GM19193 (cell line): ENCODE data around the gene FBXL7.

Experiments
- POLR2A ChIP-seq: IDR thresholded peaks from 4 replicates; pipeline ENCODE4 v1.6.1; 2011; ENCODE audit not compliant: insufficient read depth, insufficient read length; ENCODE audit errors: extremely low read depth

FBXL7 gene

GRCh38 chr5:15704397-15704947, 204.5 kb downstream of the FBXL7 start:
- no peak for TF ChIP-seq POLR2A

- TF ChIP-seq POLR2A = no peak
These were observed 207.7 kb downstream of the FBXL7 start for GRCh38 chr5:15707631-15708030.

DNA sequence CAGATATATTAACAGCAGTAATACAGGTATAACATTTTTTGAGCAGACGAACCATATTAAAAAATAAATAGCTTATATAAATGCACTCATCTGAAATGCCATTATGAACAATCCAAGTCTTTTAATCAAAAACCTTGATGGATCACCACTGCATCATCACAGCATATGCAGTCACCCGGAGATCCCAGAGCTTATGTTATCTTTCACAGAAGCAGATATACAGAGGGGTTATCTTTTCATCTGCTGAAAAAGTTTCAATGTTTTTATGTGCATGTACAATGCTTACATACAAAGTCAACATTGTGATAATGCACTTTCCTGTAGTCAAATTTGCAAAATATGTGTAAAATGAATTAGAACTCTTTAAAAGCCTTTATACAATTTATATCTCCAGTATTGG, 211.9 kb downstream of the FBXL7 start:
- TF ChIP-seq POLR2A = no peak

- TF ChIP-seq POLR2A = no peak
These were observed 215.6 kb downstream of the FBXL7 start for GRCh38 chr5:15715535-15715934.

DNA sequence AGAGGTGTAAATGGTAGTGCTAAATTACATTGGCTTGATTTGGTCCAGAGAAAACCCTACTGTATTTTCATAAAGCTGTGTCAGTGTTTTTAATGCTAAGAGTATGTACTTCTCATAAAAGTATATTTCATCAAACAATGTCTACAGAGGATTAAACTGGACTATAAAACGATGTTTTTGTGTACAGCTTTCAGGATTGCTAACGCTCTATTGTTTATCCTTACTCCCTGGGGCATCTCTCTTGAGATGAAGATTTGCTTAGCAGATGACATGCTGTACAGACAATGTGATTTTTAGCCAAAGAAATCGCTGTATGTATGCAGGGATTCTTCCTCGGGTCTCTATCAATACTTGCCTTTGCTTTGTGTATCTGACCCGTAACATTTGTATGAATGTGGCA, 216.0 kb downstream of the FBXL7 start:
- no peak for TF ChIP-seq POLR2A

GRCh38 chr5:15717001-15717400, 217.0 kb downstream of the FBXL7 start:
- no peak for TF ChIP-seq POLR2A

DNA sequence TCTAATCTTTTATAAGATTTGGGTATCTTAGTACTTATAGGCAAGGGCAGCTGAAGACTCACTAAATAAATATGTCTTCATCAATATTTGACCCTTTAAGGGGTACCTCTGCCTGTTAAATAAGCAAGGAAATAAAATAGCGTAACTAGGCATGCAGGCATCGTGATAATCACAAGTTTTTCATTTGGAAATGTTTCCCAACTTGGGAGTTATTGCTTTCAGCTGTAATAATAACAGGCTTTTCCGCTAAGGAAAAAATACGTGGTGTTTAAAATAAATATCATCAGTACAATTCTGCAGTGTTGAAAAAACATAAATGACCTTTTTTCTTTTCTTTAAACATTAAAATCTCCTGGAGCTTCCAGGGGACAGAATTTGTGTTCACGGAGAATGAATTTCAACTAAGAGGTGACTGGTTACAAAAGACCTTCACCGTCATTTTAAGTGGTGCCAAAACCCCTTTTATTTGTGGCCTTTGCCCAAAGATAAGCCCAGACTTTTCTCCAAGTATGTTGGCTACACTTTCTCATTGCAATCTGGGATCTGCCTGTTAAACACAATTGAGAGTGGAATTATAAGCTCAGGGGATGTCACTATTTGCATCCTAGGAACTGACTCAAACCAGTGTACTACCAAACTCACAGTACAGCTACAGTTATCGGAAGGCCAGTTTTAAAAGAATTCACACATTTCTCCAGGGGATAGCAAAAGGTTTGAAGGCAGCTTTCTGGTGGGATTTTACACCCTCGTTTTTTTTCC, 218.6 kb downstream of the FBXL7 start:
- no peak for TF ChIP-seq POLR2A

DNA sequence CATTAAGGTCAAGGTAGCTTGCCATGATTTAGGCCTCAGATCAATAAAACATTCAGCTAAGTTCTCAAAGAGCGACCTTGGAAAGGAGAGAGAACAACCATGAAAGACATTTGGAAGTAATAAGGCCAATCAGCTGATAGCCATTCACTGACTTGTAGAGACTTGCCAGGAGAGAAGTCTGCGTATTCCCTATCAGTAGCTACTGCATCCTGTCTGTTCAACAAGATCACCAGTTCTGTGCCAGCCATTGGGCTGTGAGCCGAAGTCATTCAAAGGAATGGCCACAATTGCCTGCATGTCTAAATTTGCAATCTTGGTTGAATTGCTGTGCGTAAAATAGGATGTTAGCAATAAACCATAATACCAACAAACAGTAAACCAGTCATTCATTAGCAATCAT, 219.8 kb downstream of the FBXL7 start:
- no peak for TF ChIP-seq POLR2A

- TF ChIP-seq POLR2A = no peak
These were observed 220.5 kb downstream of the FBXL7 start for GRCh38 chr5:15720515-15720914.

DNA sequence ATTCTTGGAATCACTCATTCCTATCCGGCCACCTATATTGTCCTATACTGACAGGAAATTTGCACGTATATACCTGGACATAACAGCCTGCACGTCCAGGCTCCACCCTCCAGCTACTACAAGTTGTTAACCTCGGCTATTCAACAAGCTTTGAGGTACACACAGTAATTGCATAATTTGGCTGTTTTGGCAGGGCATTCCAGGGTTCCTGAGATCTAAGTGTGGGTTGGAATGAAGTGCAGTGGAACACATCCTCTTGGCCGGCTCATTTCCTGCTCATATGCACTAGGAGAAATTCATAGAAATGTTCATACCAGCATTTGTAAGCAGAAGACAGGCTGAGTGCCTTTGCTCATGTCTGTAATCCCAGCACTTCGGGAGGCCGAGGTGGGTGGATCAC, 222.3 kb downstream of the FBXL7 start:
- no peak for TF ChIP-seq POLR2A

DNA sequence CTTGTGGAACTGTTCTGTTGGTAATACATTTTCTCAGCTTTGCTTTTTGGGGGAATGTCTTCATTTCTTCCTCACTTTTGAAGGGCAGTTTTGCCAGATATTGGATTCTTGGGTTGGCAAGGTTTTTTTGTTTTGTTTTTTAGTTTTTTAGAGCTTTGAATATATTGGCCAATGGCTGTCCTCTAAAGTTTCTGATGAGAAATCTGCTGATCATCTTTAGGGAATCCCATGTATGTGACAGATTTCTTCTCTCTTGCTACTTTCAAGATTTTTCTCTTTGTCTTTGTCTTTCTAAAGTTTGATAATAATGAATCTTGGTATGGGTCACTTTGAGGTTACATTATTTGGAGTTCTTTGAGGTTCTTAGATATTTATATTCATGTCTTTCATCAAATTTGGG, 227.4 kb downstream of the FBXL7 start:
- no peak for TF ChIP-seq POLR2A

- TF ChIP-seq POLR2A = no peak
These were observed 228.8 kb downstream of the FBXL7 start for GRCh38 chr5:15728811-15729210.

DNA sequence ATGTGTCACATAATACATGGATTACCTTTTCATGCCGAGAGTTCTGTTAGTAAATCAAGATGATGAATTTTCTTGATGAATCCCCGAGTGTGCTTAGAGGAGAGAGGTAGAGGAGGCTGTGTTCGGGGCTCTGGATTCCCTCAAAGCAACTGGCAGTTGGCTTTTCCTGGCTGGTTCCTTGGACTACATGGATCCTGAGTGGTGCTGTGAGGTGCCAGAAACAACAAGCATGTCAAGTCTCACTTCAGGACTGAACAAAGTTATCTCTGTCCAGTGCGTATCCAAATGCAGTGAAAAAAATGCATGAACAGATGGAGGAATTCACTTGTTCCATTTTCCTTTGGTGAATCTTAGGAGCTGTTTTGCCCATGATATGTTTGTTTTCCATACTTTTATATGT, 231.7 kb downstream of the FBXL7 start:
- TF ChIP-seq POLR2A = no peak

- no peak for TF ChIP-seq POLR2A
These were observed 234.1 kb downstream of the FBXL7 start for GRCh38 chr5:15734058-15734457.

DNA sequence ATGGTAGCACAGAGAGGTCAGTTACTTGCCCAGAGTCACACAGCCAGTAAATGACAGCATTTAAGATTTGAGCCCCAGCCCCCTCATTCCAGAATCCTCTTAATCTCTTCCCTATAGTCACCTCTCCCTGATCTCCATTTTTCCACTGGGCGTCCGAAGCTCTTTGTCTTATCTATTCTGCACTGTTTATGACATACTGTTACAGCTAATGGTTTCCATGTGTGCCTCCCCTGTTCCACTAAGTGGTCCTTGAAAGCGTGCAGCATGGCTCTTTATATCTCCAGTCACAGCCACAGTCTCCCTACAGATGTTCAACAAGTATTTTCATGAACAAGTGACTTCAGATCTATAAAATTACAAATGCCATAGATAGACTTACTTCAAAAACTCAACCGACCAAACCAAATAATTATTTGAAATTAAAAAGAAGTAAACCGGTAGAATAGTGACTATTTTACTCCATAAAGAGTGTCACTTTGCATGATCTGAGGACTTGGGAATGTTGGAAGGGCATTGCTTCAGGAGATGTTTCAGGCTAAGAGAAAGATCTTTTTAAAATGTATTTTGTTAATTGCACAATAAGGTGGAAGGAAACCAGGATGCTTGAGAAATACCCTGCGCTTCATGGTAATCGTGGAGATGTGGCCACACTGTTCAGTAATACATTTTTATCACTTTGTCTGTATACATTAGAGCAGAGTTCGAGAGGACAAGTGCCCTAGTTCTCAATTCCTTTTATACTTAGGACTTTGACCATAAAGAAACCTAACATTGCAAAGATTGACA, 237.2 kb downstream of the FBXL7 start:
- TF ChIP-seq POLR2A = no peak

DNA sequence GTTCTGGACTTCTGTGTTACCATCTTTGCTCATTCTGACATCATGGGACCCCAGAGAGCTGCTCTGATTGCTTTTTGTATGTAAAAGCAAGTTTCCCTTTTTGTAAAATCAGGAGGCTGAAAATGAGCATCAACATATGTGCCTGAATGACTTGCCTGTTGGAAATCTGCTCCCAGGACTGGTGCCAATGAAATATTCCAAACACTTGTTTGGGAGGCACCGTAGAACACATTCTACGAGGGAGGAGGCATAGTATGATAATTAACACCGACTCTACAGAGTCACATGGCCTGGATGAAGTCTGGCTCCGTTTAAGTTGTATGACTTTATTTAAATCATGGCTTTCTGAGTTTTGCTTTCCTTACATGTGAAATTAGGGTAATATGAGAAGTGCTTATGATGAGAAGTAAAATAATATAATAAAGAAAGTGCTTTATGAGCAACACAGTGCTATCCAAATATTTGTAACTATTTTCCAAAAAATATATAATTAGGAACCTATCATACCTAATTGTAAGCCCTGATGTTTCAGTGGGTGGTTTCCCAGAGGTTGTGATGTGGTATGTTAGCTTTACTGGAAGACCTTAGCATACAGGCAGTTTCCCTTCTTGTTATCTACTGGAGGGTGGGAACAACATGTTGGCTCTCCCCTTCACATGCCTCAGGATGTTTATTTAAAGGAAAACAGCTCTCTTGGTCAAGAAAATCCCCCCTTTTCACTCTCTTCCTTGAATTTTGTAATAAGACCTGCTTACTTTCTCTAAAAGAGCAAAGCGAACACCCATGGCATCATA, 238.1 kb downstream of the FBXL7 start:
- TF ChIP-seq POLR2A = no peak

- TF ChIP-seq POLR2A = no peak
These were observed 240.4 kb downstream of the FBXL7 start for GRCh38 chr5:15740383-15740782.
